PC-3 (cell line): Measurements from ENCODE around the gene PHYKPL. TPM values are rescaled to one million over a fixed set of nuclear protein-coding genes. Genes with fewer than 3 reads are reported as not detected.

Experiments used
- ATAC-seq: fragments of 200-7000 bp; cut with Tn5 transposase; 2 replicates; pipeline ENCODE4 v1.9.1; 2020; ENCODE audit warnings: mild to moderate bottlenecking, moderate library complexity
- BruUV-seq: library from RNA; stranded (reverse); fragments of 400-500 nt; replicated peaks from 2 replicates; lab custom pipeline; 2021; lab: Mats Ljungman, UMichigan
- CTCF ChIA-PET: fragments of 300-600 bp; sonication (Branson Sonifier 250); formaldehyde crosslinking; loops from one replicate; lab custom pipeline; 2022; ENCODE audit warnings: antibody characterized with exemption; lab: Charles Lee
- POLR2A ChIA-PET: fragments of 300-600 bp; sonication (Branson Sonifier 250); formaldehyde crosslinking; loops from one replicate; lab custom pipeline; 2022; ENCODE audit warnings: antibody characterized with exemption; ENCODE audit not compliant: unreplicated experiment; lab: Charles Lee
- DNase-seq: peaks from one replicate; pipeline ENCODE4 v3.0.0-alpha.2; 2015
- H2AFZ ChIP-seq: fragments of 300-600 bp; sonication (generic); 2 replicates; pipeline ENCODE4 v1.6.0; 2016; ENCODE audit warnings: antibody characterized with exemption, low read length
- H3F3A ChIP-seq: fragments of 300-600 bp; sonication (generic); one replicate; pipeline ENCODE4 v1.6.0; 2017; ENCODE audit warnings: antibody characterized with exemption, low read length, control low read depth, mild to moderate bottlenecking; ENCODE audit not compliant: unreplicated experiment
- H3K27ac ChIP-seq: fragments of 300-600 bp; sonication (generic); 2 replicates; pipeline ENCODE4 v1.5.1; 2016; ENCODE audit warnings: mild to moderate bottlenecking, low read length
- H3K27me3 ChIP-seq: fragments of 300-600 bp; sonication (generic); 2 replicates; pipeline ENCODE4 v1.6.1; 2016; ENCODE audit warnings: low read length, mixed read lengths
- H3K36me3 ChIP-seq: fragments of 300-600 bp; sonication (generic); 2 replicates; pipeline ENCODE4 v1.6.1; 2016; ENCODE audit warnings: low read depth, mixed run types, low read length, mixed read lengths
- H3K4me1 ChIP-seq: fragments of 300-600 bp; sonication (generic); 2 replicates; pipeline ENCODE4 v1.5.1; 2016; ENCODE audit warnings: low read length; ENCODE audit not compliant: insufficient read depth
- H3K4me2 ChIP-seq: fragments of 300-600 bp; sonication (generic); 2 replicates; pipeline ENCODE4 v1.6.0; 2016; ENCODE audit warnings: low read length
- H3K4me3 ChIP-seq: fragments of 300-600 bp; sonication (generic); 2 replicates; pipeline ENCODE4 v1.5.1; 2016; ENCODE audit warnings: mild to moderate bottlenecking, low read length, mixed read lengths
- H3K79me2 ChIP-seq: fragments of 300-600 bp; sonication (generic); 2 replicates; pipeline ENCODE4 v1.6.1; 2017; ENCODE audit warnings: low read length, mixed read lengths
- H3K9ac ChIP-seq: fragments of 300-600 bp; sonication (generic); 2 replicates; pipeline ENCODE4 v1.6.0; 2016; ENCODE audit warnings: mild to moderate bottlenecking, low read length
- H3K9me2 ChIP-seq: fragments of 300-600 bp; sonication (generic); replicated peaks from 2 replicates; pipeline ENCODE4 v1.6.1; 2016; ENCODE audit warnings: mixed run types, low read length, mixed read lengths
- H3K9me3 ChIP-seq: fragments of 300-600 bp; sonication (generic); 2 replicates; pipeline ENCODE4 v1.6.1; 2016; ENCODE audit warnings: low read length, mixed read lengths
- H4K20me1 ChIP-seq: fragments of 300-600 bp; sonication (generic); 2 replicates; pipeline ENCODE4 v1.6.1; 2016; ENCODE audit warnings: low read length, mixed read lengths
- CTCF ChIP-seq: fragments of 300-600 bp; sonication (generic); conservative IDR thresholded peaks from 2 replicates; pipeline ENCODE4 v1.5.1; 2017; ENCODE audit warnings: antibody characterized with exemption, low read depth, mild to moderate bottlenecking, low read length
- EZH2 ChIP-seq: fragments of 300-600 bp; sonication (generic); IDR thresholded peaks from one replicate; pipeline ENCODE4 v1.6.1; 2017; ENCODE audit warnings: antibody characterized with exemption, mild to moderate bottlenecking, low read length; ENCODE audit not compliant: unreplicated experiment
- EZH2phosphoT487 ChIP-seq: fragments of 300-600 bp; sonication (generic); IDR thresholded peaks from 2 replicates; pipeline ENCODE4 v1.6.1; 2018; ENCODE audit warnings: mild to moderate bottlenecking, antibody characterized with exemption, low read length, borderline replicate concordance
- intact Hi-C: fragments of 100-400 bp; cut with micrococcal nuclease; formaldehyde crosslinking; loops from 2 replicates; pipeline ENCODE4 v1.9.0; 2023
- total RNA-seq: library from RNA; depleted of rRNA; stranded (reverse); fragments of >200 nt; gene quantifications from 2 replicates; pipeline ENCODE4 v1.2.3, GENCODE V29; 2014

Gene PHYKPL
- total RNA-seq, 1 experiment from 2014 or later, result 31.2 TPM

DNA sequence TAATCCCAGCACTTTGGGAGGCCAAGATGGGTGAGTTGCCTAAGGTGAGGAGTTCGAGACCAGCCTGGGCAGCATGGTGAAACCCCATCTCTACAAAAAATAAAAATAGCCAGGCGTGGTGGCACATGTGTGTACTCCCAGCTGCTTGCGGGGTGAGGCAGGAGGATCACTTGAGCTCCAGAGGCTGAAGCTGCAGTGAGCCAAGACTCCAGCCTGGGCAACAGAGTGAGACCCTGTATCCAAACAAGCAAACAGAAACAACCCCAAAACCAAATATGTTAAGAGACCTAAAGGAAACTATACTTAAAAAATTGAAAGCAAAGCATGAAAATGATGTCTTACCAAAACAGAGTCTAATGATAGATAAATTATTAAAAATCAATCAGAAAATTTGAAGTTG is 15.8 kb downstream of the PHYKPL start:
- no peak overlapping the region for H2AFZ ChIP-seq
- no peaks in the 10 kb centered on the region for H3K9me3 ChIP-seq
- H3K4me2 ChIP-seq, result no peak overlapping the region
- H3K36me3 ChIP-seq, result peaks cover 42% of the 10 kb centered on the region
- no peak for ATAC-seq
- no peaks in the 10 kb centered on the region for H3K27me3 ChIP-seq
- no peak overlapping the region for H3K9ac ChIP-seq
- no peaks in the 10 kb centered on the region for H3F3A ChIP-seq
- H3K79me2 ChIP-seq, result no peaks in the 10 kb centered on the region
- no peak overlapping the region for H3K4me3 ChIP-seq
- no TSS peak for BruUV-seq
- POLR2A ChIA-PET, result no interaction called here
- H4K20me1 ChIP-seq, result peaks cover 14% of the 10 kb centered on the region
- intact Hi-C loops, result no loop called here
- no peak for TF ChIP-seq CTCF
- TF ChIP-seq EZH2, result no peak
- TF ChIP-seq EZH2phosphoT487, result no peak
- H3K27ac ChIP-seq, result no peak overlapping the region
- no peaks in the 10 kb centered on the region for H3K4me1 ChIP-seq
- DNase-seq, result no peak
- CTCF ChIA-PET, result no interaction called here
- no peaks in the 10 kb centered on the region for H3K9me2 ChIP-seq

- no peak overlapping the region for H3K27ac ChIP-seq
- no peak overlapping the region for H3K4me3 ChIP-seq
- DNase-seq (no peak), ATAC-seq (no peak)
- BruUV-seq, result no TSS peak
- H3K9ac ChIP-seq, result no peak overlapping the region
- no peaks in the 10 kb centered on the region for H3K79me2 ChIP-seq
- no peaks in the 10 kb centered on the region for H3K27me3 ChIP-seq
- H3K9me2 ChIP-seq, result no peaks in the 10 kb centered on the region
- ChIA-PET POLR2A (no interaction called here), CTCF (no interaction called here)
- TF ChIP-seq EZH2phosphoT487 (no peak), EZH2 (no peak), CTCF (no peak)
- H4K20me1 ChIP-seq, result peaks cover 21% of the 10 kb centered on the region
- H3K9me3 ChIP-seq, result no peaks in the 10 kb centered on the region
- no peaks in the 10 kb centered on the region for H3K4me1 ChIP-seq
- intact Hi-C loops, result no loop called here
- no peak overlapping the region for H3K4me2 ChIP-seq
- H2AFZ ChIP-seq, result no peak overlapping the region
- peaks cover 49% of the 10 kb centered on the region for H3K36me3 ChIP-seq
- no peaks in the 10 kb centered on the region for H3F3A ChIP-seq
These were observed 16.5 kb downstream of the PHYKPL start for GRCh38 chr5:178216088-178216534.

GRCh38 chr5:178215280-178216002 is 17.2 kb downstream of the PHYKPL start:
- no peaks in the 10 kb centered on the region for H3K9me3 ChIP-seq
- intact Hi-C loops, result no loop called here
- no peak overlapping the region for H3K4me2 ChIP-seq
- no TSS peak for BruUV-seq
- H3K27ac ChIP-seq, result no peak overlapping the region
- peaks cover 27% of the 10 kb centered on the region for H4K20me1 ChIP-seq
- H2AFZ ChIP-seq, result no peak overlapping the region
- no peaks in the 10 kb centered on the region for H3K79me2 ChIP-seq
- H3F3A ChIP-seq, result peaks cover 4% of the 10 kb centered on the region
- no peak overlapping the region for H3K4me3 ChIP-seq
- no peaks in the 10 kb centered on the region for H3K27me3 ChIP-seq
- POLR2A ChIA-PET, result no interaction called here
- H3K4me1 ChIP-seq, result no peaks in the 10 kb centered on the region
- ATAC-seq, result no peak
- TF ChIP-seq EZH2, result no peak
- TF ChIP-seq CTCF, result no peak
- no peak for TF ChIP-seq EZH2phosphoT487
- no peaks in the 10 kb centered on the region for H3K9me2 ChIP-seq
- H3K9ac ChIP-seq, result no peak overlapping the region
- H3K36me3 ChIP-seq, result peaks cover 55% of the 10 kb centered on the region
- no peak for DNase-seq
- CTCF ChIA-PET, result no interaction called here
